GM12891 (cell line): ENCODE data around the gene COL6A2.

Source experiments
- POLR2A ChIP-seq: IDR thresholded peaks from 2 replicates; pipeline ENCODE4 v1.6.1; 2011; ENCODE audit warnings: low read depth, low read length, control low read depth
- POLR2AphosphoS5 ChIP-seq: IDR thresholded peaks from 2 replicates; pipeline ENCODE4 v1.6.1; 2011; ENCODE audit warnings: low read depth, low read length, control low read depth
- POU2F2 ChIP-seq: IDR thresholded peaks from 2 replicates; pipeline ENCODE4 v1.6.1; 2011; ENCODE audit warnings: low read depth, mild to moderate bottlenecking, control low read depth, low read length, moderate library complexity
- SPI1 ChIP-seq: IDR thresholded peaks from 2 replicates; pipeline ENCODE4 v1.6.1; 2011; ENCODE audit warnings: low read depth, low read length, control low read depth
- TAF1 ChIP-seq: IDR thresholded peaks from 2 replicates; pipeline ENCODE4 v1.6.1; 2011; ENCODE audit warnings: low read depth, low read length, control low read depth

DNA sequence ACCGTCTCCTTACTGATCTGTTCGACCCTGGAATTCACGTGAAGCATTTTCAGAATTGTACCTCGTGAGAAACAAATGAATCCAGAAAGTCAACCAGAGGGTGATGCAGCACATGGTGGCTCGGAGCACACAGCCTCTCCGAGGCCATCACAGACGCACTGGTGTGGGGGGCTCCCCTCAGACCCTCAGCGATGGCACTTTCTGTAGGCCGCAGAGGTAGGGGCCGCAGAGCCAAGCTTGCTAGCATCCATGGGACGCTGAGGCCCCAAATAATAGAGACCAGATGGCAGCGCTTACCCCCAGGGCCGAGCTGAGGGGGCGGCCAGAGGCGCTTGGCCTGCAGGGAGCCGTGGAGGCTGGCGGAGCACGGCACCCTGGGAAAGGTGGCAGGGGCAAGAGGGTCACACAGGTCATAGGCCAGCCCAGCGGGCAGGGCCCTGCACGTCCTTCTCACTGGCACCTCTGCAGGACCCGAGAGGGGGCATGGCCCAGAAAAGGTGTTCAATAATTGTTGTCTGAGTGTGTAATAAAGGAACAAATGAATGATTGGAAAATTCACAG, 28.1 kb upstream of the COL6A2 start:
- no peak for TF ChIP-seq TAF1
- TF ChIP-seq POLR2AphosphoS5 = no peak
- no peak for TF ChIP-seq POLR2A
- TF ChIP-seq POU2F2 = no peak
- TF ChIP-seq SPI1 = no peak
